SK-N-SH (cell line): ENCODE results near the gene CD99L2. TPM values are rescaled to one million over a fixed set of nuclear protein-coding genes. Genes with fewer than 3 reads are reported as not detected.

Experiments
- CTCF ChIA-PET: fragments of 300-600, 350-600 bp; formaldehyde crosslinking; extraction: SDS; loops from one replicate; lab custom pipeline; 2021; lab: Yijun Ruan, JAX
- POLR2A ChIA-PET: fragments of 350-600 bp; sonication (Branson Sonifier 250); formaldehyde crosslinking; extraction: SDS; loops from one replicate; lab custom pipeline; 2020; ENCODE audit warnings: antibody characterized with exemption, inconsistent platforms; lab: Yijun Ruan, JAX
- DNase-seq: peaks from one replicate; pipeline ENCODE4 v3.0.0; 2012
- H2AFZ ChIP-seq: fragments of 200-600 bp; sonication (generic); 2 replicates; pipeline ENCODE4 v1.8.1; 2016; ENCODE audit warnings: antibody characterized with exemption, mild to moderate bottlenecking, low read depth
- H3F3A ChIP-seq: fragments of 200-600 bp; sonication (generic); replicated peaks from 2 replicates; pipeline ENCODE3; 2016; ENCODE audit warnings: antibody characterized with exemption, mild to moderate bottlenecking; ENCODE audit not compliant: insufficient read depth
- H3K27ac ChIP-seq, 2 experiments: fragments of 200-500 bp in 1 of 2; fragments of 200-600 bp in 1 of 2; sonication (Bioruptor generic) in 1 of 2; sonication (generic), shearing (Covaris generic) in 1 of 2; 2 replicates each; pipeline versions ENCODE4 v1.5.1 to v1.6.1; 2014 to 2016; ENCODE audit warnings: low read depth in 2 of 2, inconsistent platforms in 1 of 2, low read length in 1 of 2, mild to moderate bottlenecking in 1 of 2, mixed read lengths in 1 of 2
- H3K27me3 ChIP-seq: fragments of 200-600 bp; sonication (generic), shearing (Covaris generic); 2 replicates; pipeline ENCODE4 v1.6.1; 2016; ENCODE audit warnings: mixed run types; ENCODE audit not compliant: insufficient read depth
- H3K36me3 ChIP-seq, 2 experiments: fragments of 200-500 bp in 1 of 2; fragments of 200-600 bp in 1 of 2; sonication (Bioruptor generic) in 1 of 2; sonication (generic) in 1 of 2; replicated peaks in 1 of 2; 2 replicates each; pipeline versions ENCODE3 to v1.5.1; 2014 to 2016; ENCODE audit warnings: low read length in 1 of 2, mild to moderate bottlenecking in 1 of 2; ENCODE audit not compliant: insufficient read depth in 2 of 2, control insufficient read depth in 1 of 2
- H3K4me1 ChIP-seq, 2 experiments: fragments of 200-500 bp in 1 of 2; fragments of 200-600 bp in 1 of 2; sonication (Bioruptor generic) in 1 of 2; sonication (generic), shearing (Covaris generic) in 1 of 2; 2 replicates each; pipeline versions ENCODE4 v1.5.1 to v1.6.1; 2014 to 2016; ENCODE audit warnings: low read depth in 1 of 2, low read length in 1 of 2, mixed run types in 1 of 2; ENCODE audit not compliant: insufficient read depth in 2 of 2, control insufficient read depth in 1 of 2
- H3K4me2 ChIP-seq: fragments of 200-600 bp; sonication (generic), shearing (Covaris generic); 2 replicates; pipeline ENCODE4 v1.6.1; 2017; ENCODE audit warnings: mixed run types
- H3K4me3 ChIP-seq, 2 experiments: fragments of 200-500 bp in 1 of 2; fragments of 200-600 bp in 1 of 2; sonication (Bioruptor generic) in 1 of 2; sonication (generic), shearing (Covaris generic) in 1 of 2; 2 replicates each; pipeline versions ENCODE4 v1.5.1 to v1.8.1; 2014 to 2016; ENCODE audit warnings: low read depth in 2 of 2, inconsistent platforms in 1 of 2, low read length in 1 of 2, mild to moderate bottlenecking in 1 of 2, mixed read lengths in 1 of 2, moderate library complexity in 1 of 2
- H3K79me2 ChIP-seq: fragments of 200-600 bp; sonication (generic); 2 replicates; pipeline ENCODE4 v1.8.1; 2017; ENCODE audit warnings: mild to moderate bottlenecking; ENCODE audit not compliant: insufficient read depth
- H3K9ac ChIP-seq: fragments of 200-600 bp; sonication (generic); 2 replicates; pipeline ENCODE4 v1.6.1; 2017; ENCODE audit warnings: mixed run types
- H3K9me2 ChIP-seq: fragments of 200-600 bp; sonication (generic); 2 replicates; pipeline ENCODE4 v1.6.1; 2017; ENCODE audit warnings: mixed run types
- H3K9me3 ChIP-seq: fragments of 200-600 bp; sonication (generic); 2 replicates; pipeline ENCODE4 v1.6.1; 2017; ENCODE audit warnings: mixed run types, mild to moderate bottlenecking, moderate library complexity
- H4K20me1 ChIP-seq: fragments of 200-600 bp; sonication (generic); 2 replicates; pipeline ENCODE4 v1.6.1; 2017; ENCODE audit warnings: mild to moderate bottlenecking, mixed run types; ENCODE audit not compliant: insufficient read depth
- CHD2 ChIP-seq: fragments of 150-350 bp; IDR thresholded peaks from 2 replicates; pipeline ENCODE4 v1.6.1; 2018; ENCODE audit warnings: low read length; ENCODE audit not compliant: partially characterized antibody
- ELF1 ChIP-seq: IDR thresholded peaks from 2 replicates; pipeline ENCODE4 v1.4.0; 2012
- FOSL2 ChIP-seq: IDR thresholded peaks from 2 replicates; pipeline ENCODE4 v1.4.0; 2012; ENCODE audit warnings: low read depth, mild to moderate bottlenecking, moderate library complexity, borderline replicate concordance
- FOXJ3 ChIP-seq: sonication (generic); formaldehyde crosslinking; IDR thresholded peaks from 2 replicates; pipeline ENCODE4 v1.5.1; 2020; ENCODE audit warnings: mild to moderate bottlenecking, missing genetic modification reagents
- FOXM1 ChIP-seq: IDR thresholded peaks from 2 replicates; pipeline ENCODE4 v1.4.0; 2012; ENCODE audit warnings: low read depth, mild to moderate bottlenecking
- GABPA ChIP-seq: IDR thresholded peaks from 2 replicates; pipeline ENCODE4 v1.4.0; 2012; ENCODE audit warnings: low read depth, mild to moderate bottlenecking
- MEF2A ChIP-seq: IDR thresholded peaks from 2 replicates; pipeline ENCODE4 v1.4.0; 2012; ENCODE audit warnings: low read depth, borderline replicate concordance
- MXI1 ChIP-seq: IDR thresholded peaks from 2 replicates; pipeline ENCODE4 v1.6.1; 2012; ENCODE audit warnings: mild to moderate bottlenecking, low read depth, low read length, improper control_type of control experiment
- NFIC ChIP-seq: IDR thresholded peaks from 2 replicates; pipeline ENCODE4 v1.4.0; 2012; ENCODE audit warnings: borderline replicate concordance
- POLR2AphosphoS5 ChIP-seq: IDR thresholded peaks from 2 replicates; pipeline ENCODE4 v1.6.1; 2012; ENCODE audit warnings: low read depth, low read length
- RCOR1 ChIP-seq: fragments of 150-350 bp; IDR thresholded peaks from 2 replicates; pipeline ENCODE4 v1.6.1; 2017; ENCODE audit warnings: antibody characterized with exemption, low read length
- RFX5 ChIP-seq: IDR thresholded peaks from 2 replicates; pipeline ENCODE4 v1.6.1; 2012; ENCODE audit warnings: mild to moderate bottlenecking, improper control_type of control experiment, low read length
- SIN3A ChIP-seq: IDR thresholded peaks from 2 replicates; pipeline ENCODE4 v1.6.1; 2012; ENCODE audit warnings: low read depth, mild to moderate bottlenecking, low read length, moderate library complexity, borderline replicate concordance
- SMC3 ChIP-seq: IDR thresholded peaks from 2 replicates; pipeline ENCODE4 v1.6.1; 2012; ENCODE audit warnings: low read depth, low read length, improper control_type of control experiment
- WGBS: methylation state at CpG from one replicate; pipeline ENCODE4 v1.1.6; 2017; ENCODE audit warnings: low lambda C conversion rate; 5-methylcytosine and 5-hydroxymethylcytosine counted together
- polyA plus RNA-seq, 3 experiments: library from polyadenylated mRNA; depleted of rRNA; stranded (reverse); fragments of >200 nt; gene quantifications; 2 replicates each; pipeline ENCODE4 v1.2.3, GENCODE V29; 2012
- TF ChIP-seq, protein P1 (sequence below): fragments of 150-350 bp; IDR thresholded peaks from 2 replicates; pipeline ENCODE4 v1.6.1; 2017; ENCODE audit warnings: antibody characterized with exemption, low read length, low read depth, borderline replicate concordance
- TF ChIP-seq, protein P2 (sequence below): IDR thresholded peaks from 2 replicates; pipeline ENCODE4 v1.4.0; 2012; ENCODE audit warnings: low read depth
- TF ChIP-seq, protein P3 (sequence below): IDR thresholded peaks from 2 replicates; pipeline ENCODE4 v1.4.0; 2012; ENCODE audit warnings: low read depth, borderline replicate concordance
- TF ChIP-seq, protein P4 (sequence below): IDR thresholded peaks from 2 replicates; pipeline ENCODE4; 2012
- TF ChIP-seq, protein P5 (sequence below): fragments of 200-600 bp; sonication (generic); IDR thresholded peaks from 2 replicates; pipeline ENCODE4 v1.6.1; 2017; ENCODE audit warnings: antibody characterized with exemption, mild to moderate bottlenecking, moderate library complexity

The CD99L2 gene
- polyA plus RNA-seq, 1 of the 3 experiments (the other 2 are of a cell fraction) = 57.7 TPM

DNA sequence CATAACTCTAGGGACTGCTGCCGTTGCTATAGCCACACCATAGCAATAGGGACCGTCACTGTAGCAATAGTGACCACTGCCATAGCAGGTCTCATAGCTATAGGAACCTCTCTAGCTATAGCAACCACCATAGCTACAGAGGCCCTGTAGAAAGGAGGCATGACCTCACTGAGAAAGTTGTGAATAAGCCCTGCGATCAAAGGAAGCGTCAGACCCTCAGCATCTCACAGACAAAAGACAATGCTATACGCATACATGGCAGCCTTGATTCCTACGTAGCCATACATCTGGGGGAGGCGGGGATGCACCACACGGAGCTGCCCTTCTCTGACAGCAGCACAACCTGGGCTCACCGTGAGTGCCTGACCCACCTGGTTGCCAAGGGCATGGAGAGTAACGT lies 116.8 kb downstream of the CD99L2 start:
- H3K27ac ChIP-seq = no peak overlapping the region
- H3F3A ChIP-seq = no peaks in the 10 kb centered on the region
- TF ChIP-seq GABPA = no peak
- TF ChIP-seq FOSL2 = no peak
- TF ChIP-seq, protein P1, sequence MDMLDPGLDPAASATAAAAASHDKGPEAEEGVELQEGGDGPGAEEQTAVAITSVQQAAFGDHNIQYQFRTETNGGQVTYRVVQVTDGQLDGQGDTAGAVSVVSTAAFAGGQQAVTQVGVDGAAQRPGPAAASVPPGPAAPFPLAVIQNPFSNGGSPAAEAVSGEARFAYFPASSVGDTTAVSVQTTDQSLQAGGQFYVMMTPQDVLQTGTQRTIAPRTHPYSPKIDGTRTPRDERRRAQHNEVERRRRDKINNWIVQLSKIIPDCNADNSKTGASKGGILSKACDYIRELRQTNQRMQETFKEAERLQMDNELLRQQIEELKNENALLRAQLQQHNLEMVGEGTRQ = no peak
- TF ChIP-seq, protein P2, sequence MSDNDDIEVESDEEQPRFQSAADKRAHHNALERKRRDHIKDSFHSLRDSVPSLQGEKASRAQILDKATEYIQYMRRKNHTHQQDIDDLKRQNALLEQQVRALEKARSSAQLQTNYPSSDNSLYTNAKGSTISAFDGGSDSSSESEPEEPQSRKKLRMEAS = no peak
- no peak for TF ChIP-seq RFX5
- no peak for TF ChIP-seq FOXJ3 (CRISPR knock-in tag)
- no peak for TF ChIP-seq SIN3A
- no peak for TF ChIP-seq MEF2A
- no peak for TF ChIP-seq FOXM1
- no peak for TF ChIP-seq ELF1
- TF ChIP-seq RCOR1 = no peak
- no peak for TF ChIP-seq CHD2
- no peak for TF ChIP-seq NFIC
- TF ChIP-seq, protein P3, sequence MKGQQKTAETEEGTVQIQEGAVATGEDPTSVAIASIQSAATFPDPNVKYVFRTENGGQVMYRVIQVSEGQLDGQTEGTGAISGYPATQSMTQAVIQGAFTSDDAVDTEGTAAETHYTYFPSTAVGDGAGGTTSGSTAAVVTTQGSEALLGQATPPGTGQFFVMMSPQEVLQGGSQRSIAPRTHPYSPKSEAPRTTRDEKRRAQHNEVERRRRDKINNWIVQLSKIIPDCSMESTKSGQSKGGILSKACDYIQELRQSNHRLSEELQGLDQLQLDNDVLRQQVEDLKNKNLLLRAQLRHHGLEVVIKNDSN = no peak
- TF ChIP-seq, protein P4, sequence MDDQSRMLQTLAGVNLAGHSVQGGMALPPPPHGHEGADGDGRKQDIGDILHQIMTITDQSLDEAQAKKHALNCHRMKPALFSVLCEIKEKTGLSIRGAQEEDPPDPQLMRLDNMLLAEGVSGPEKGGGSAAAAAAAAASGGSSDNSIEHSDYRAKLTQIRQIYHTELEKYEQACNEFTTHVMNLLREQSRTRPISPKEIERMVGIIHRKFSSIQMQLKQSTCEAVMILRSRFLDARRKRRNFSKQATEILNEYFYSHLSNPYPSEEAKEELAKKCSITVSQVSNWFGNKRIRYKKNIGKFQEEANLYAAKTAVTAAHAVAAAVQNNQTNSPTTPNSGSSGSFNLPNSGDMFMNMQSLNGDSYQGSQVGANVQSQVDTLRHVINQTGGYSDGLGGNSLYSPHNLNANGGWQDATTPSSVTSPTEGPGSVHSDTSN = no peak
- TF ChIP-seq MXI1 = no peak
- TF ChIP-seq SMC3 = no peak
- no peak for TF ChIP-seq POLR2AphosphoS5
- TF ChIP-seq, protein P5, sequence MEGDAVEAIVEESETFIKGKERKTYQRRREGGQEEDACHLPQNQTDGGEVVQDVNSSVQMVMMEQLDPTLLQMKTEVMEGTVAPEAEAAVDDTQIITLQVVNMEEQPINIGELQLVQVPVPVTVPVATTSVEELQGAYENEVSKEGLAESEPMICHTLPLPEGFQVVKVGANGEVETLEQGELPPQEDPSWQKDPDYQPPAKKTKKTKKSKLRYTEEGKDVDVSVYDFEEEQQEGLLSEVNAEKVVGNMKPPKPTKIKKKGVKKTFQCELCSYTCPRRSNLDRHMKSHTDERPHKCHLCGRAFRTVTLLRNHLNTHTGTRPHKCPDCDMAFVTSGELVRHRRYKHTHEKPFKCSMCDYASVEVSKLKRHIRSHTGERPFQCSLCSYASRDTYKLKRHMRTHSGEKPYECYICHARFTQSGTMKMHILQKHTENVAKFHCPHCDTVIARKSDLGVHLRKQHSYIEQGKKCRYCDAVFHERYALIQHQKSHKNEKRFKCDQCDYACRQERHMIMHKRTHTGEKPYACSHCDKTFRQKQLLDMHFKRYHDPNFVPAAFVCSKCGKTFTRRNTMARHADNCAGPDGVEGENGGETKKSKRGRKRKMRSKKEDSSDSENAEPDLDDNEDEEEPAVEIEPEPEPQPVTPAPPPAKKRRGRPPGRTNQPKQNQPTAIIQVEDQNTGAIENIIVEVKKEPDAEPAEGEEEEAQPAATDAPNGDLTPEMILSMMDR = no peak
- H3K9me2 ChIP-seq = no peaks in the 10 kb centered on the region
- DNase-seq = no peak
- no peaks in the 10 kb centered on the region for H3K27me3 ChIP-seq
- POLR2A ChIA-PET = no interaction called here
- H3K79me2 ChIP-seq = no peaks in the 10 kb centered on the region
- no peaks in the 10 kb centered on the region for H4K20me1 ChIP-seq
- no peaks in the 10 kb centered on the region for H3K36me3 ChIP-seq
- CTCF ChIA-PET = interaction anchor here (0.7 to 2.9 kb wide), 4 partner anchors 10 to 300 kb away, joined by 3 to 22 read pairs (median 4); no protein-coding TSS in a partner anchor
- no peak overlapping the region for H3K4me3 ChIP-seq
- no peak overlapping the region for H2AFZ ChIP-seq
- WGBS = 71% methylated on average over 10 of the region's 10 CpGs
- H3K9ac ChIP-seq = no peak overlapping the region
- no peaks in the 10 kb centered on the region for H3K9me3 ChIP-seq
- no peaks in the 10 kb centered on the region for H3K4me1 ChIP-seq
- H3K4me2 ChIP-seq = no peak overlapping the region
